GM19239 (cell line): ENCODE measurements around the gene UNC5C.

Experiments used
- DNase-seq: peaks from one replicate; pipeline ENCODE4 v3.0.0; 2011; ENCODE audit warnings: low spot score; ENCODE audit not compliant: insufficient read length
- FAIRE-seq: peaks from 2 replicates; lab custom pipeline; 2011; peaks lifted over from hg19 to GRCh38; lab: Jason Lieb, UNC

Gene UNC5C

GRCh38 chr4:95361696-95361965 lies 187.1 kb downstream of the UNC5C start:
- FAIRE-seq (no peak), DNase-seq (no peak)

- DNase-seq (no peak), FAIRE-seq (no peak)
These were observed 187.7 kb downstream of the UNC5C start for GRCh38 chr4:95360906-95361695.

GRCh38 chr4:95360256-95360903 lies 188.4 kb downstream of the UNC5C start:
- FAIRE-seq (no peak), DNase-seq (no peak)

- DNase-seq, result no peak
- no peak for FAIRE-seq
These were observed 190.4 kb downstream of the UNC5C start for GRCh38 chr4:95358421-95358820.

- FAIRE-seq (no peak), DNase-seq (no peak)
These were observed 193.8 kb downstream of the UNC5C start for GRCh38 chr4:95355021-95355420.

GRCh38 chr4:95348418-95348817 lies 200.4 kb downstream of the UNC5C start:
- FAIRE-seq (no peak), DNase-seq (no peak)

- no peak for DNase-seq
- FAIRE-seq, result no peak
These were observed 205.5 kb downstream of the UNC5C start for GRCh38 chr4:95343235-95343634.

GRCh38 chr4:95340191-95340590 lies 208.6 kb downstream of the UNC5C start:
- DNase-seq, result no peak
- FAIRE-seq, result no peak

- DNase-seq (no peak), FAIRE-seq (no peak)
These were observed 223.1 kb downstream of the UNC5C start for GRCh38 chr4:95325665-95326064.

- FAIRE-seq (no peak), DNase-seq (no peak)
These were observed 229.6 kb downstream of the UNC5C start for GRCh38 chr4:95319169-95319568.

GRCh38 chr4:95318483-95318882 lies 230.3 kb downstream of the UNC5C start:
- DNase-seq (no peak), FAIRE-seq (no peak)

- no peak for FAIRE-seq
These were observed 230.7 kb downstream of the UNC5C start for GRCh38 chr4:95318044-95318443.

GRCh38 chr4:95317085-95317793 lies 231.5 kb downstream of the UNC5C start:
- DNase-seq (no peak), FAIRE-seq (no peak)

More at GRCh38 chr4:95318044-95318443, 230.7 kb downstream of the UNC5C start:
- DNase-seq, result no peak

GRCh38 chr4:95314573-95314972 lies 234.2 kb downstream of the UNC5C start:
- DNase-seq (no peak), FAIRE-seq (no peak)

GRCh38 chr4:95304898-95305297 lies 243.9 kb downstream of the UNC5C start:
- DNase-seq, result no peak
- no peak for FAIRE-seq

GRCh38 chr4:95300304-95300703 lies 248.5 kb downstream of the UNC5C start:
- FAIRE-seq, result no peak
- DNase-seq, result no peak

GRCh38 chr4:95296052-95296451 lies 252.7 kb downstream of the UNC5C start:
- DNase-seq, result no peak
- FAIRE-seq, result no peak

- DNase-seq (no peak), FAIRE-seq (no peak)
These were observed 253.6 kb downstream of the UNC5C start for GRCh38 chr4:95295157-95295556.

- FAIRE-seq, result no peak
- no peak for DNase-seq
These were observed 254.5 kb downstream of the UNC5C start for GRCh38 chr4:95294321-95294720.

GRCh38 chr4:95293014-95293413 lies 255.8 kb downstream of the UNC5C start:
- no peak for FAIRE-seq
- no peak for DNase-seq

GRCh38 chr4:95290702-95291101 lies 258.1 kb downstream of the UNC5C start:
- FAIRE-seq (no peak), DNase-seq (no peak)
